H9 (cell line): ENCODE measurements around the gene SUMF1. TPM values are rescaled to one million over a fixed set of nuclear protein-coding genes. Genes with fewer than 3 reads are reported as not detected.

Experiments used
- DNase-seq: peaks from one replicate; pipeline ENCODE4 v3.0.0-alpha.2; 2017
- H2AFZ ChIP-seq: one replicate; pipeline ENCODE4 v1.6.1; 2013; ENCODE audit warnings: mild to moderate bottlenecking, low read length, control low read depth, moderate library complexity
- H2AK5ac ChIP-seq: 2 replicates; pipeline ENCODE4 v1.6.1; 2013; ENCODE audit warnings: low read length, control low read depth, mixed read lengths; ENCODE audit not compliant: insufficient read length
- H2BK120ac ChIP-seq: one replicate; pipeline ENCODE4 v1.6.1; 2013; ENCODE audit warnings: low read depth, mild to moderate bottlenecking, low read length, control low read depth, inconsistent platforms; ENCODE audit not compliant: poor library complexity, severe bottlenecking
- H2BK12ac ChIP-seq: 2 replicates; pipeline ENCODE4 v1.6.1; 2013; ENCODE audit warnings: low read length, control low read depth, mixed read lengths, low read depth; ENCODE audit not compliant: insufficient read length
- H2BK15ac ChIP-seq: 2 replicates; pipeline ENCODE4 v1.6.1; 2013; ENCODE audit warnings: low read depth, low read length, control low read depth
- H2BK20ac ChIP-seq: one replicate; pipeline ENCODE4 v1.6.1; 2013; ENCODE audit warnings: low read depth, mild to moderate bottlenecking, low read length, control low read depth, inconsistent platforms; ENCODE audit not compliant: poor library complexity, severe bottlenecking
- H2BK5ac ChIP-seq: 2 replicates; pipeline ENCODE4 v1.6.1; 2013; ENCODE audit warnings: low read length, control low read depth, mixed read lengths; ENCODE audit not compliant: insufficient read length
- H3K14ac ChIP-seq: 2 replicates; pipeline ENCODE4 v1.6.1; 2013; ENCODE audit warnings: low read length, control low read depth; ENCODE audit not compliant: insufficient read depth
- H3K18ac ChIP-seq: 2 replicates; pipeline ENCODE4 v1.6.1; 2013; ENCODE audit warnings: low read depth, mild to moderate bottlenecking, mixed read lengths, low read length, control low read depth; ENCODE audit not compliant: insufficient read length
- H3K23ac ChIP-seq: 2 replicates; pipeline ENCODE4 v1.6.1; 2013; ENCODE audit warnings: low read length, control low read depth, mixed read lengths, low read depth; ENCODE audit not compliant: insufficient read length
- H3K23me2 ChIP-seq: 2 replicates; pipeline ENCODE4 v1.6.1; 2013; ENCODE audit warnings: low read depth, mild to moderate bottlenecking, mixed read lengths, low read length, control low read depth; ENCODE audit not compliant: insufficient read length, poor library complexity, severe bottlenecking
- H3K27ac ChIP-seq: 2 replicates; pipeline ENCODE4 v1.5.1; 2013; ENCODE audit warnings: low read length, control low read depth, mixed read lengths, low read depth; ENCODE audit not compliant: insufficient read length
- H3K27me3 ChIP-seq: 2 replicates; pipeline ENCODE4 v1.6.1; 2013; ENCODE audit warnings: low read length, control low read depth, inconsistent platforms; ENCODE audit not compliant: insufficient read depth
- H3K4ac ChIP-seq: 2 replicates; pipeline ENCODE4 v1.6.1; 2013; ENCODE audit warnings: low read depth, mild to moderate bottlenecking, control low read depth, inconsistent platforms, low read length, moderate library complexity
- H3K4me1 ChIP-seq: 2 replicates; pipeline ENCODE4 v1.6.1; 2013; ENCODE audit warnings: low read length, control low read depth, inconsistent platforms; ENCODE audit not compliant: insufficient read depth
- H3K4me2 ChIP-seq: 2 replicates; pipeline ENCODE4 v1.6.1; 2013; ENCODE audit warnings: low read length, control low read depth, mixed read lengths; ENCODE audit not compliant: insufficient read length, insufficient read depth
- H3K56ac ChIP-seq: 2 replicates; pipeline ENCODE4 v1.6.1; 2013; ENCODE audit warnings: low read depth, mild to moderate bottlenecking, mixed read lengths, low read length, control low read depth; ENCODE audit not compliant: insufficient read length
- H3K79me1 ChIP-seq: 2 replicates; pipeline ENCODE4 v1.6.1; 2013; ENCODE audit warnings: low read depth, mild to moderate bottlenecking, moderate library complexity, low read length, control low read depth, inconsistent platforms; ENCODE audit not compliant: insufficient read depth, poor library complexity, severe bottlenecking
- H3K79me2 ChIP-seq: 2 replicates; pipeline ENCODE4 v1.6.1; 2013; ENCODE audit warnings: low read length, control low read depth, inconsistent platforms; ENCODE audit not compliant: insufficient read depth
- H3K9ac ChIP-seq: 2 replicates; pipeline ENCODE4 v1.6.1; 2013; ENCODE audit warnings: low read length, control low read depth, mixed read lengths; ENCODE audit not compliant: insufficient read length; ENCODE audit errors: extremely low read depth
- H3K9me3 ChIP-seq: one replicate; pipeline ENCODE4 v1.6.1; 2013; ENCODE audit warnings: low read depth, low read length, inconsistent platforms; ENCODE audit not compliant: control insufficient read depth
- H3T11ph ChIP-seq: one replicate; pipeline ENCODE4 v1.6.1; 2013; ENCODE audit warnings: mild to moderate bottlenecking, low read length, control low read depth, inconsistent platforms
- H4K20me1 ChIP-seq: one replicate; pipeline ENCODE4 v1.6.1; 2013; ENCODE audit not compliant: control insufficient read depth, insufficient read length, insufficient read depth
- H4K5ac ChIP-seq: 2 replicates; pipeline ENCODE4 v1.6.1; 2013; ENCODE audit warnings: low read depth, mild to moderate bottlenecking, mixed read lengths, low read length, control low read depth; ENCODE audit not compliant: insufficient read length
- H4K8ac ChIP-seq: replicated peaks from 2 replicates; pipeline ENCODE4 v1.6.1; 2013; ENCODE audit warnings: low read length, control low read depth, mixed read lengths, low read depth; ENCODE audit not compliant: insufficient read length
- H4K91ac ChIP-seq: 2 replicates; pipeline ENCODE4 v1.6.1; 2013; ENCODE audit warnings: low read depth, mild to moderate bottlenecking, moderate library complexity, mixed read lengths, low read length, control low read depth; ENCODE audit not compliant: insufficient read length
- H3K27ac Mint-ChIP-seq, 3 experiments: 2 replicates in 2 of 3; 3 replicates in 1 of 3; pipeline ENCODE4 v1.8.0; 2020 to 2021; ENCODE audit warnings: mixed read lengths in 3 of 3, mild to moderate bottlenecking in 1 of 3, moderate library complexity in 1 of 3
- H3K27me3 Mint-ChIP-seq: 2 replicates; pipeline ENCODE4 v1.8.0; 2021; ENCODE audit warnings: low read depth, mild to moderate bottlenecking, moderate library complexity, mixed read lengths
- H3K36me3 Mint-ChIP-seq, 3 experiments: 2 replicates in 2 of 3; 3 replicates in 1 of 3; pipeline ENCODE4 v1.8.0; 2020 to 2021; ENCODE audit warnings: low read depth in 3 of 3, mixed read lengths in 3 of 3; ENCODE audit not compliant: insufficient read depth in 1 of 3
- H3K4me1 Mint-ChIP-seq, 2 experiments: 2 replicates each; pipeline ENCODE4 v1.8.0; 2020; ENCODE audit warnings: mixed read lengths in 2 of 2
- H3K4me3 Mint-ChIP-seq, 2 experiments: 2 replicates in 1 of 2; 3 replicates in 1 of 2; pipeline ENCODE4 v1.8.0; 2020 to 2021; ENCODE audit warnings: mild to moderate bottlenecking in 2 of 2, mixed read lengths in 2 of 2, moderate library complexity in 1 of 2
- H3K9me3 Mint-ChIP-seq, 2 experiments: 2 replicates in 1 of 2; 3 replicates in 1 of 2; pipeline ENCODE4 v1.8.0; 2020; ENCODE audit warnings: mild to moderate bottlenecking in 2 of 2, mixed read lengths in 2 of 2, moderate library complexity in 1 of 2
- WGBS: extraction: QIAGEN DNeasy Blood & Tissue Kit; methylation state at CpG from one replicate; pipeline ENCODE4 v1.1.7; 2013; ENCODE audit warnings: missing lambda C conversion rate, low lambda C conversion rate, mixed read lengths; ENCODE audit not compliant: insufficient read length; ENCODE audit errors: extremely low coverage; 5-methylcytosine and 5-hydroxymethylcytosine counted together
- total RNA-seq: library from RNA; stranded (reverse); gene quantifications from 2 replicates; pipeline ENCODE4 v1.2.1, GENCODE V29; 2021
- TF ChIP-seq, protein P1 (sequence below): fragments of 200-600 bp; sonication (generic); conservative IDR thresholded peaks from 3 replicates; pipeline ENCODE4 v1.8.0; 2021; ENCODE audit warnings: antibody characterized with exemption, mild to moderate bottlenecking

Gene SUMF1
- total RNA-seq, 1 experiment from 2014 or later, result 9.5 TPM

DNA sequence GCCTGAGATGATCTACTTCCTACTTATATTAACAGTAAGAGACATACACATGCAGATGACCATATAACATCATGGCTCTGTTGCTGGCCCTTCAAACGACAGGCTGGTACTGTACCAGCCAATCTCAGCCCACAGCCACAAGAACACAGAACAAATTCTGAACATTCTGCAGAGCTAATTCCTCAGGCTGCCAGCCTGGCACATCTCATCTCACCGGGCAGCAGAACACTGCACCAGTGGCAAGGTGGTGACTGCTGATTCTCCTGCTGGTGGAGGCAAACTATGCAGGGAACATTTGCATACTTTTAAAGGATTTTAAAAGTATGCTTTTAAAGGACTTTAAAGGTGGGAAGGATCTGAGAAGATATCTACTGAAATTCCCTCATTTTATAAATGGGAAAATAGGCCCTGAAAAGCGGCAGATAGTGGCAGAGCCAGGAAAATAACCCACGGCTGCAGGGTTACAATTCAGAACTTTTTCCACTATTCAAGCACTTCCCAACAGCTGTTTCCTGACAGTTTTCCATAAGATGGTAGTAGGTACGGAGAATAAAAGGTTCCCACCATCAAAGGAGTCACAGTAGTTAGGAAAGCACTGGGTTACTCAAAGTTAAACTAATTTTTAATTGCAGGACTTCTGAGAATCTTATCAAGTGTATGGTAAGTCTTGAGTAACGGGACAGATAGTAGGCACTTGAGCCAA lies 37.3 kb downstream of the SUMF1 start:
- no peak overlapping the region for H3K4me3 Mint-ChIP-seq
- Histone ChIP-seq H3K4me2 (no peak overlapping the region), H3K9ac (no peak overlapping the region), H3K9me3 (peaks cover 14% of the 10 kb centered on the region), H3K79me2 (no peaks in the 10 kb centered on the region), H4K91ac (no peak overlapping the region), H2BK120ac (no peak overlapping the region), H2BK5ac (no peak overlapping the region), H3K56ac (no peak overlapping the region), H3K18ac (no peak overlapping the region), H3K79me1 (peaks cover 2% of the 10 kb centered on the region), H4K20me1 (no peaks in the 10 kb centered on the region), H2BK15ac (no peak overlapping the region), H4K5ac (no peak overlapping the region), H2BK12ac (no peak overlapping the region), H3K27me3 (no peaks in the 10 kb centered on the region), H2AK5ac (no peak overlapping the region), H3K23ac (no peak overlapping the region), H3K23me2 (no peaks in the 10 kb centered on the region), H3T11ph (no peak overlapping the region), H3K4me1 (no peaks in the 10 kb centered on the region; the same call in 1 of the 2 replicates), H3K4ac (no peak overlapping the region), H4K8ac (no peak overlapping the region), H3K14ac (no peak overlapping the region), H2AFZ (no peak overlapping the region), H3K27ac (no peak overlapping the region), H2BK20ac (no peak overlapping the region)
- H3K4me1 Mint-ChIP-seq, result peaks cover 18 to 26% of the 10 kb centered on the region in 2 experiments
- DNase-seq, result no peak
- peaks cover 13 to 24% (median 21%) of the 10 kb centered on the region in 3 experiments; a peak in 6 of 7 replicates for H3K36me3 Mint-ChIP-seq
- H3K27me3 Mint-ChIP-seq, result peaks cover 8% of the 10 kb centered on the region
- WGBS, result no CpG with 5 or more reads among the region's 6 CpGs
- no peak overlapping the region for H3K27ac Mint-ChIP-seq
- TF ChIP-seq, protein P1, sequence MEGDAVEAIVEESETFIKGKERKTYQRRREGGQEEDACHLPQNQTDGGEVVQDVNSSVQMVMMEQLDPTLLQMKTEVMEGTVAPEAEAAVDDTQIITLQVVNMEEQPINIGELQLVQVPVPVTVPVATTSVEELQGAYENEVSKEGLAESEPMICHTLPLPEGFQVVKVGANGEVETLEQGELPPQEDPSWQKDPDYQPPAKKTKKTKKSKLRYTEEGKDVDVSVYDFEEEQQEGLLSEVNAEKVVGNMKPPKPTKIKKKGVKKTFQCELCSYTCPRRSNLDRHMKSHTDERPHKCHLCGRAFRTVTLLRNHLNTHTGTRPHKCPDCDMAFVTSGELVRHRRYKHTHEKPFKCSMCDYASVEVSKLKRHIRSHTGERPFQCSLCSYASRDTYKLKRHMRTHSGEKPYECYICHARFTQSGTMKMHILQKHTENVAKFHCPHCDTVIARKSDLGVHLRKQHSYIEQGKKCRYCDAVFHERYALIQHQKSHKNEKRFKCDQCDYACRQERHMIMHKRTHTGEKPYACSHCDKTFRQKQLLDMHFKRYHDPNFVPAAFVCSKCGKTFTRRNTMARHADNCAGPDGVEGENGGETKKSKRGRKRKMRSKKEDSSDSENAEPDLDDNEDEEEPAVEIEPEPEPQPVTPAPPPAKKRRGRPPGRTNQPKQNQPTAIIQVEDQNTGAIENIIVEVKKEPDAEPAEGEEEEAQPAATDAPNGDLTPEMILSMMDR, result no peak
- peaks cover 14 to 15% of the 10 kb centered on the region in 2 experiments for H3K9me3 Mint-ChIP-seq
